Heart left ventricle (tissue), 13 donors: ENCODE results near the gene RFXANK.
"Not testable (repeated sequence)": the region's sequence is repeated elsewhere in the genome, so short reads cannot be mapped to it uniquely, and the experiment has no call there.

Experiments
- POLR2A ChIP-seq, 2 donors: fragments of 450-650 bp; IDR thresholded peaks; one replicate each; pipeline ENCODE4 v1.6.1; 2017; ENCODE audit warnings: antibody characterized with exemption in 2 of 2, mild to moderate bottlenecking in 2 of 2, moderate library complexity in 2 of 2
- TF ChIP-seq, protein P1 (sequence below), 12 donors: fragments of 200-600 bp; sonication (generic) in 4 of 12; IDR thresholded peaks; one replicate each; pipeline versions ENCODE4 v1.5.0 to v1.8.0; 2018 to 2022; ENCODE audit warnings: antibody characterized with exemption in 12 of 12, mild to moderate bottlenecking in 5 of 12
- donor health status: ischemic (EF 13 %, LVEDD 7.1; RV severe dilation, severe dysfunction).
- donor health status: DM: no; HTN: yes; CAD: no.
- donor health status: DM: no; HTN: no; CAD: no.
- donor health status: ischemic (EF 25% LVEDD 6.9; RV normal size, moderate dysfunction).
- donor health status: ischemic (EF 25% LVEDD 5.7; RV mildly dilated, moderate dysfunction).
- donor health status: ischemic (EF 35%, LVEDD 5.7; RV mildly dilated, moderate dysfunction).
- donor health status: nonischemic (EF 11% LVEDD 7.7; RV severe dilation, severe dysfunction).
- donor health status: DM: yes; HTN: yes; CAD: no.
- donor health status: PGD.
- donor health status: ischemic (EF 29% LVEDD 5.4; RV normal size, mild dysfunction).
- donor health status: nonischemic (EF 23%, LVEDD 6.1; RV moderate dilation, normal function).

DNA sequence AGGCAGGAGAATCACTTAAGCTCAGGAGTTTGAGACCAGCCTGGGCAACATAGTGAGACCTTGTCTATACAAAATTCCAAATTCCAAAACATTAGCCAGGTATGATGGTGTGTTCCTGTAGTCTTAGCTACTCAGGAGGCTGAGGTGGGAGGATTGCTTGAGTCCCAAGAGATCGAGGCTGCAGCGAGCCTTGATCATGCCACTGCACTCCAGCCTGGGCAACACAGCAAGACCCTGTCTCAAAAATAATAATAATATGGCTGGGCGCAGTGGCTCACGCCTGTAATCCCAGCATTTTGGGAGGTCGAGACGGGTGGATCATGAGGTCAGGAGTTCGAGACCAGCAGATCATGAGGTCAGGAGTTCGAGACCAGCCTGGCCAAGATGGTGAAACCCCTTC lies 28.9 kb downstream of the RFXANK start:
- TF ChIP-seq POLR2A (IDR thresholded peaks at IDR 0.05) = not testable (repeated sequence)
- TF ChIP-seq, protein P1, sequence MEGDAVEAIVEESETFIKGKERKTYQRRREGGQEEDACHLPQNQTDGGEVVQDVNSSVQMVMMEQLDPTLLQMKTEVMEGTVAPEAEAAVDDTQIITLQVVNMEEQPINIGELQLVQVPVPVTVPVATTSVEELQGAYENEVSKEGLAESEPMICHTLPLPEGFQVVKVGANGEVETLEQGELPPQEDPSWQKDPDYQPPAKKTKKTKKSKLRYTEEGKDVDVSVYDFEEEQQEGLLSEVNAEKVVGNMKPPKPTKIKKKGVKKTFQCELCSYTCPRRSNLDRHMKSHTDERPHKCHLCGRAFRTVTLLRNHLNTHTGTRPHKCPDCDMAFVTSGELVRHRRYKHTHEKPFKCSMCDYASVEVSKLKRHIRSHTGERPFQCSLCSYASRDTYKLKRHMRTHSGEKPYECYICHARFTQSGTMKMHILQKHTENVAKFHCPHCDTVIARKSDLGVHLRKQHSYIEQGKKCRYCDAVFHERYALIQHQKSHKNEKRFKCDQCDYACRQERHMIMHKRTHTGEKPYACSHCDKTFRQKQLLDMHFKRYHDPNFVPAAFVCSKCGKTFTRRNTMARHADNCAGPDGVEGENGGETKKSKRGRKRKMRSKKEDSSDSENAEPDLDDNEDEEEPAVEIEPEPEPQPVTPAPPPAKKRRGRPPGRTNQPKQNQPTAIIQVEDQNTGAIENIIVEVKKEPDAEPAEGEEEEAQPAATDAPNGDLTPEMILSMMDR (IDR thresholded peaks at IDR 0.05) = not testable (repeated sequence)
